KOPT-K1 (cell line): ENCODE results near the gene PTGIS.

Experiments
- H3K27ac ChIP-seq: fragments of 200-600 bp; sonication (generic); 2 replicates; pipeline ENCODE4 v1.5.1; 2016; ENCODE audit warnings: antibody characterized with exemption, mild to moderate bottlenecking, low read depth, low read length; ENCODE audit not compliant: poor library complexity, severe bottlenecking
- H3K36me3 ChIP-seq: fragments of 200-600 bp; sonication (generic); 2 replicates; pipeline ENCODE4 v1.5.1; 2017; ENCODE audit warnings: antibody characterized with exemption, mild to moderate bottlenecking, low read length, moderate library complexity; ENCODE audit not compliant: insufficient read depth
- H3K9me3 ChIP-seq: fragments of 200-600 bp; sonication (generic); 2 replicates; pipeline ENCODE4 v1.5.1; 2017; ENCODE audit warnings: antibody characterized with exemption, low read length, mild to moderate bottlenecking; ENCODE audit not compliant: insufficient read depth, poor library complexity, severe bottlenecking

PTGIS gene

GRCh38 chr20:49560186-49560585, 7.8 kb downstream of the PTGIS start:
- no peaks in the 10 kb centered on the region for H3K36me3 ChIP-seq
- H3K9me3 ChIP-seq: peaks cover 18% of the 10 kb centered on the region
- H3K27ac ChIP-seq: no peak overlapping the region

DNA sequence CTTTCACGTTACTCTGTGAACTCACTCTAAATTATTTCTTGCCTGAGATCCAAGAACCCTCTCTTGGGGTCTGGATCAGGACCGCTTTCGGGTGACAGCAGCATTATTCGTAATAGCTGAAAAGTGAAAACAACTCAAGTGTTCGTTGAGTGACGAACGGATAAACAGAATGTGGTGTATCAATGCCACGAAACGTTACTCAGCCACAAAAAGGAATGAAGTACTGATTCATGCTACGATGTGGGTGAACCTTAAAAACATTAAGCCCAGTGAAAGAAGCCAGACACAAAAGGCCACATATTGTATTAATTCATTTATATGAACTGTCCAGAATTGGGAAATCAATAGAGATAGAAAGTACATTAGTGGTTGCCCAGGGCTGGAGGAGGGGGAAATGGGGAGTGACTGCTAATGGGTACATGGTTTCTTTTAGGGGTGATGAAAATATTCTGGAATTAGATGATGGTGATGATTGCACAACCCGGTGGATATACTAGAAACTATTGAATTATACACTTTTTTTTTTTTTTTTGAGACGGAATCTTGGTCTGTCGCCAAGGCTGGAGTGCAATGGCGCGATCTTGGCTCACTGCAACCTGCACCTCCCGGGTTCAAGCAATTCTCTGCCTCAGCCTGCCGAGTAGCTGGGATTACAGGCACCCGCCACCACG, 8.4 kb downstream of the PTGIS start:
- Histone ChIP-seq H3K27ac (no peak overlapping the region), H3K36me3 (no peaks in the 10 kb centered on the region), H3K9me3 (peaks cover 21% of the 10 kb centered on the region)

- peaks cover 28% of the 10 kb centered on the region for H3K9me3 ChIP-seq
- H3K36me3 ChIP-seq: no peaks in the 10 kb centered on the region
- no peak overlapping the region for H3K27ac ChIP-seq
Measured at GRCh38 chr20:49558826-49559225, 9.1 kb downstream of the PTGIS start.

DNA sequence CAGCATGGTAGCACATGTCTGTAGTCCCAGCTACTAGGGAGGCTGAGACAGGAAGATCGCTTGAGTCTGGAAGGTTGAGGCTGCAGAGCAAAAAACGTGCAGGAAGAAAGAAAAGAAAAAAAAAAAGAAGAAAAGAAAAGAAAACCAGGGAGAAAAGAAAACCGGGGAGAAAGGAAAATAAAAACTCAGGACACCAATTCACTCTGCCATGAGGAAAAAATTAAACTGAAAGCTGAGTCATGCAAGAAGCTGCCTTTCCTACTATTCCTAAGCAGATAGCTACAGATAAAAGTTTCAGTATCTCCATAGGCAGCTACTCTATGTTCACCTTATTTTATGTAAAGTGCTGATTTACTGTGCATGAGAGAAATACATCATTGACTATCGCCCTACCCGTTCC, 10.5 kb downstream of the PTGIS start:
- peaks cover 28% of the 10 kb centered on the region for H3K9me3 ChIP-seq
- no peak overlapping the region for H3K27ac ChIP-seq
- no peaks in the 10 kb centered on the region for H3K36me3 ChIP-seq

DNA sequence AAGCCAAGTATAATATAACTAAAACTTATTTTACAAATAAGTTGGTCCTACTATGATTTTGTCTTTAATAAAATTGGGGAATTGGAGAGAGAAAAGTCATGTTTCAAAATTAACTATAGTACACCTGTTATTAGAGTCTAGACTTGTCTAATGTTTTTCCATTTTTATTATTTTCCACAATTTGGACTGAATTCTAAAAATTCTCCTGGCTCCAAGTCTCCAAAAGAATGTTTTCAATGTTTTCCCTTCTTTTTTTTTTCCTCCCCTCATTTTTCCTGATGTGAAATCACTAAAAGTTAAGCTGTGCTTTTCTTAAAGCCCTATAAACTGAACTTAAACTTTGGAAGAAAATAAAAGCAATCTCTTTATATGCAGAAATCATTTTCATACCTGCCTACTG, 11.3 kb downstream of the PTGIS start:
- Histone ChIP-seq H3K36me3 (no peaks in the 10 kb centered on the region), H3K27ac (no peak overlapping the region), H3K9me3 (peaks cover 28% of the 10 kb centered on the region)

GRCh38 chr20:49549801-49550551, 18.0 kb downstream of the PTGIS start:
- Histone ChIP-seq H3K27ac (no peak overlapping the region), H3K9me3 (peaks cover 18% of the 10 kb centered on the region), H3K36me3 (no peaks in the 10 kb centered on the region)

DNA sequence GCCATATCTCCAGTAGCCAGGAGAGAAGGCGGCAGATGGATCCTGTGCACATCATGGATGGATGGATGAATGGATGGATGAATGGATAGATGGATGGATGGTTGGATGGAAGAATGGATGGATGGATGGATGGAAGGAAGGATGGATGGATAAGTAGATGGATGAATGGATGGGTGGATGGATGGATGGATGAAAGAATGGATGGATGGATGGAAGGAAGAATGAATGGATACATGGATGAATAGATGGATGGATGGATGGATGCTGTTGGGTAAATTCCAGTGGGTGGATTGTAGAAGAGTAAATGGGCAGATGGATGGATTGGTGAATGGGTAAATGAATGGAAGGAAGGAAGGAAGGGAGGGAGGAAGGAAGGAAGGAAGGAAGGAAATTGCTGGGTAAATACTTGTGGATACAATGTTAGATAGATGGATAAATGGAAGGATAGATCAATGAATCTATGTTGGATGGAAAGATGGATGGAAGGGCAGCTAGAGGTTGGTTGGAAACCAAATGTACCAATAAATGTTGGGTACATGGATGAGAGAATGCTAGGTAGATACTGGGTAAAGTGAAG, 19.5 kb downstream of the PTGIS start:
- Histone ChIP-seq H3K36me3 (no peaks in the 10 kb centered on the region), H3K27ac (no peak overlapping the region), H3K9me3 (peaks cover 14% of the 10 kb centered on the region)

- H3K9me3 ChIP-seq: peaks cover 14% of the 10 kb centered on the region
- no peaks in the 10 kb centered on the region for H3K36me3 ChIP-seq
Measured at GRCh38 chr20:49545572-49545971, 22.4 kb downstream of the PTGIS start.

GRCh38 chr20:49544535-49544934, 23.4 kb downstream of the PTGIS start:
- H3K36me3 ChIP-seq: no peaks in the 10 kb centered on the region
- no peak overlapping the region for H3K27ac ChIP-seq
- peaks cover 14% of the 10 kb centered on the region for H3K9me3 ChIP-seq

More at GRCh38 chr20:49545572-49545971, 22.4 kb downstream of the PTGIS start:
- H3K27ac ChIP-seq: no peak overlapping the region

GRCh38 chr20:49543858-49544437, 24.0 kb downstream of the PTGIS start:
- Histone ChIP-seq H3K27ac (no peak overlapping the region), H3K36me3 (no peaks in the 10 kb centered on the region), H3K9me3 (peaks cover 18% of the 10 kb centered on the region)

DNA sequence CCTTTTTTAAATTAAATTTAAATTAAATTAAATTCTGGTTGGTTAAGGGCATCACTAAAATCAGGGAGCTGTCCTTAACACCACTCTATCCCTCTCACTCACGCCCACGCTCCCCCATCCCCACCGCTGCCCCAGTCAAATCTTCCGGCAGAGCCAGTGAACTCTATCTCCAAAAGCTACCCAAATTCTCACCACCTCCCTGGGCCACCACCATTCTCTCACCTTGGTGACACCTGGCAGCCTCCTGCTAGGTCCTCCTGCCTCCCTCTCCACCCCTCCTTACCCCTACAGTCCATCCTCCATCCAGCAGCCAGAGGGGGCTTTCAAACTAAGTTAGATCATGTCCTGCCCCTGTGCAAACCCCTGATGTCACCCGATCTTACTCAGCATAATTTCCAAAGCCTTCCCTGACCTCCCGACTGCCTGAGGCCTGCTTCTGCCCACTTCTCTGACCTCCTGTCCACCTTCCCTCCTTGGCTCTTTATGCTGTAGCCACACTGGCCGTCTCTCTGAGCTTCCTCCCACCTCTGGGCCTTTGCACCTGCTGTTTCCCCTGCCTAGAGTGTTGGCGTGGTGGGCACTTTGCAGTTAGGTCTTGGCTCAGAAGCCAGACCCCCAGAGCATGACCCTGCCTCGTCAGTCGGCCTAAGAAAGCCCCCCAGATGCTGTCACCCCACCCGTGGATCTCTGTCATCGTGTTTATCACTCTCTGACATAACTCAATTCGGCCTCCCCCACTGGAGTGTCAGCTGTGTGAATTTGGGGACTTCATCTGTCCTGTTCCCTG, 24.7 kb downstream of the PTGIS start:
- Histone ChIP-seq H3K9me3 (peaks cover 18% of the 10 kb centered on the region), H3K27ac (no peak overlapping the region), H3K36me3 (no peaks in the 10 kb centered on the region)

- Histone ChIP-seq H3K9me3 (peaks cover 18% of the 10 kb centered on the region), H3K27ac (peak overlapping the region; percentile 43), H3K36me3 (no peaks in the 10 kb centered on the region)
Measured at GRCh38 chr20:49542514-49542991, 25.4 kb downstream of the PTGIS start.

- Histone ChIP-seq H3K27ac (peak overlapping the region; percentile 43), H3K9me3 (peaks cover 18% of the 10 kb centered on the region), H3K36me3 (no peaks in the 10 kb centered on the region)
Measured at GRCh38 chr20:49541733-49542513, 26.0 kb downstream of the PTGIS start.
